ENCODE results near the gene HINFP.

Gene HINFP

DNA sequence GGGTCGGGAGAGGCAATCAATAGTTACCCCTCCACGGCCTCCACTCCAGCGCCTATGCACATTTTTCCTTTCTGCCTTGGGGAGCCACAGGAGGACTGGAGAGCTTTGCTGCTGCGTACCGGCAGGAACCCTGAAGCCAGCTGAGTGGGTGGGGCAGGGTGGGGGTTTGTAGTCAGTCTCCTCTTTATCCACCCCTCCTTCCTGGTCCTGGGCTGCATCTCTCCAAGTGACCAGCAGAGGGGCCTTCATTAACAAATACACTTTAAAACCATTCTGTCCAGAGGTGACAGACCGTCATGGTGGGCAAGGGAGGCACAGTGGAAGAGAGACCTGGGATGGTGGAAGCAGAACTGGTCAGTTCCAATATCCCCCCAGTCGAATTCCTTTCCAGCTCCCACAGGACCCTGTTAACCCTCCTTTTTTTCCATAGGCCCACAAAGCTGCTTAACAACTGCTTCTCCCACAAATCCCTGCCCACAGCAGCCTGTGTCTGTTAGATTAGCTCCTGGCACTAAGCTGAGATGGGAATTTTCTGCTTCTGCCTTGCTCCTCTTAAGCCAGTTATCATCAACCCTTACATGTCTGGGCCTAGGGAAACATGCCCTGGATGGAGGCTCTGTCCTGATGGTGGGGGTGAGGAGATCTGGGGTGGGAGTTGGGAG, 23.6 kb downstream of the HINFP start:
- peak; percentile 41 to 69 for DNase-seq (ENCODE audit: low read depth in 1 of 2, low spot score in 1 of 2)
- H3K4me3 ChIP-seq (replicated peaks; ENCODE audit: insufficient read depth, low read length), result no peak overlapping the region

DNA sequence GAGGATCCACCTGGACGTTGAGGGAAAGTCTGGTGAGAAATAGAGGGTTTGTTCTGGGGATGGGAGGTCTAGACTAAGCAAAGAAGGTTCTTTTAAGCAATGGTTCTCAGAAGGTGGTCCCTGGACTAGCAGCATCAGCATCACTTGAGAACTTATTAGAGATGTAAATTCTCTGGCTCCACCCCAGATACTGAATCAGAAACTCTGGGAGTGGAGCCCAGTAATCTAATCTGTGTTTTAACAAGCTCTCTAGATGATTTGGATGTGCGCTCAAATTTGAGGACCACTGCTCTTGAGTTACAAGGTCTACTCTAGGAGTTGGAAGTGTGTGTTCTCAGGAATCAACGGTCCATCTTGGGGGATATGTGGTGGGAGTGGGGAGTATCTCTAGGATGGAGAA, 24.2 kb downstream of the HINFP start:
- peaks cover 29% of the 10 kb centered on the region for H3K27me3 ChIP-seq (ENCODE audit: insufficient read depth, poor library complexity, severe bottlenecking)
- H3K4me3 ChIP-seq (replicated peaks; ENCODE audit: insufficient read depth, low read length), result no peak overlapping the region
- H3K27ac ChIP-seq (replicated peaks), result no peak overlapping the region
- no peak for DNase-seq (ENCODE audit: low read depth in 1 of 2, low spot score in 1 of 2)
- no peak for TF ChIP-seq POLR2AphosphoS5 (IDR thresholded peaks at IDR 0.05; ENCODE audit: low read depth)
- TF ChIP-seq, protein P1, sequence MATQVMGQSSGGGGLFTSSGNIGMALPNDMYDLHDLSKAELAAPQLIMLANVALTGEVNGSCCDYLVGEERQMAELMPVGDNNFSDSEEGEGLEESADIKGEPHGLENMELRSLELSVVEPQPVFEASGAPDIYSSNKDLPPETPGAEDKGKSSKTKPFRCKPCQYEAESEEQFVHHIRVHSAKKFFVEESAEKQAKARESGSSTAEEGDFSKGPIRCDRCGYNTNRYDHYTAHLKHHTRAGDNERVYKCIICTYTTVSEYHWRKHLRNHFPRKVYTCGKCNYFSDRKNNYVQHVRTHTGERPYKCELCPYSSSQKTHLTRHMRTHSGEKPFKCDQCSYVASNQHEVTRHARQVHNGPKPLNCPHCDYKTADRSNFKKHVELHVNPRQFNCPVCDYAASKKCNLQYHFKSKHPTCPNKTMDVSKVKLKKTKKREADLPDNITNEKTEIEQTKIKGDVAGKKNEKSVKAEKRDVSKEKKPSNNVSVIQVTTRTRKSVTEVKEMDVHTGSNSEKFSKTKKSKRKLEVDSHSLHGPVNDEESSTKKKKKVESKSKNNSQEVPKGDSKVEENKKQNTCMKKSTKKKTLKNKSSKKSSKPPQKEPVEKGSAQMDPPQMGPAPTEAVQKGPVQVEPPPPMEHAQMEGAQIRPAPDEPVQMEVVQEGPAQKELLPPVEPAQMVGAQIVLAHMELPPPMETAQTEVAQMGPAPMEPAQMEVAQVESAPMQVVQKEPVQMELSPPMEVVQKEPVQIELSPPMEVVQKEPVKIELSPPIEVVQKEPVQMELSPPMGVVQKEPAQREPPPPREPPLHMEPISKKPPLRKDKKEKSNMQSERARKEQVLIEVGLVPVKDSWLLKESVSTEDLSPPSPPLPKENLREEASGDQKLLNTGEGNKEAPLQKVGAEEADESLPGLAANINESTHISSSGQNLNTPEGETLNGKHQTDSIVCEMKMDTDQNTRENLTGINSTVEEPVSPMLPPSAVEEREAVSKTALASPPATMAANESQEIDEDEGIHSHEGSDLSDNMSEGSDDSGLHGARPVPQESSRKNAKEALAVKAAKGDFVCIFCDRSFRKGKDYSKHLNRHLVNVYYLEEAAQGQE (IDR thresholded peaks at IDR 0.05; ENCODE audit: insufficient replicate concordance, low read depth), result no peak
- TF ChIP-seq SPI1 (IDR thresholded peaks at IDR 0.05; ENCODE audit: borderline replicate concordance, low read depth), result no peak
- TF ChIP-seq GABPA (IDR thresholded peaks at IDR 0.05; ENCODE audit: low read depth), result no peak
- TF ChIP-seq, protein P2, sequence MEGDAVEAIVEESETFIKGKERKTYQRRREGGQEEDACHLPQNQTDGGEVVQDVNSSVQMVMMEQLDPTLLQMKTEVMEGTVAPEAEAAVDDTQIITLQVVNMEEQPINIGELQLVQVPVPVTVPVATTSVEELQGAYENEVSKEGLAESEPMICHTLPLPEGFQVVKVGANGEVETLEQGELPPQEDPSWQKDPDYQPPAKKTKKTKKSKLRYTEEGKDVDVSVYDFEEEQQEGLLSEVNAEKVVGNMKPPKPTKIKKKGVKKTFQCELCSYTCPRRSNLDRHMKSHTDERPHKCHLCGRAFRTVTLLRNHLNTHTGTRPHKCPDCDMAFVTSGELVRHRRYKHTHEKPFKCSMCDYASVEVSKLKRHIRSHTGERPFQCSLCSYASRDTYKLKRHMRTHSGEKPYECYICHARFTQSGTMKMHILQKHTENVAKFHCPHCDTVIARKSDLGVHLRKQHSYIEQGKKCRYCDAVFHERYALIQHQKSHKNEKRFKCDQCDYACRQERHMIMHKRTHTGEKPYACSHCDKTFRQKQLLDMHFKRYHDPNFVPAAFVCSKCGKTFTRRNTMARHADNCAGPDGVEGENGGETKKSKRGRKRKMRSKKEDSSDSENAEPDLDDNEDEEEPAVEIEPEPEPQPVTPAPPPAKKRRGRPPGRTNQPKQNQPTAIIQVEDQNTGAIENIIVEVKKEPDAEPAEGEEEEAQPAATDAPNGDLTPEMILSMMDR (IDR thresholded peaks at IDR 0.05; ENCODE audit: insufficient read depth, low read length), result no peak

More for the DNA sequence above, 23.6 kb downstream of the HINFP start:
- H3K27me3 ChIP-seq (ENCODE audit: insufficient read depth, poor library complexity, severe bottlenecking), result peaks cover 23% of the 10 kb centered on the region
- H3K27ac ChIP-seq (replicated peaks), result no peak overlapping the region
- TF ChIP-seq POLR2AphosphoS5 (IDR thresholded peaks at IDR 0.05; ENCODE audit: low read depth) (no peak), SPI1 (IDR thresholded peaks at IDR 0.05; ENCODE audit: borderline replicate concordance, low read depth) (no peak), GABPA (IDR thresholded peaks at IDR 0.05; ENCODE audit: low read depth) (no peak)
- TF ChIP-seq, protein P1 (IDR thresholded peaks at IDR 0.05; ENCODE audit: insufficient replicate concordance, low read depth), result no peak
- TF ChIP-seq, protein P2 (IDR thresholded peaks at IDR 0.05; ENCODE audit: insufficient read depth, low read length), result peak; percentile 41

DNA sequence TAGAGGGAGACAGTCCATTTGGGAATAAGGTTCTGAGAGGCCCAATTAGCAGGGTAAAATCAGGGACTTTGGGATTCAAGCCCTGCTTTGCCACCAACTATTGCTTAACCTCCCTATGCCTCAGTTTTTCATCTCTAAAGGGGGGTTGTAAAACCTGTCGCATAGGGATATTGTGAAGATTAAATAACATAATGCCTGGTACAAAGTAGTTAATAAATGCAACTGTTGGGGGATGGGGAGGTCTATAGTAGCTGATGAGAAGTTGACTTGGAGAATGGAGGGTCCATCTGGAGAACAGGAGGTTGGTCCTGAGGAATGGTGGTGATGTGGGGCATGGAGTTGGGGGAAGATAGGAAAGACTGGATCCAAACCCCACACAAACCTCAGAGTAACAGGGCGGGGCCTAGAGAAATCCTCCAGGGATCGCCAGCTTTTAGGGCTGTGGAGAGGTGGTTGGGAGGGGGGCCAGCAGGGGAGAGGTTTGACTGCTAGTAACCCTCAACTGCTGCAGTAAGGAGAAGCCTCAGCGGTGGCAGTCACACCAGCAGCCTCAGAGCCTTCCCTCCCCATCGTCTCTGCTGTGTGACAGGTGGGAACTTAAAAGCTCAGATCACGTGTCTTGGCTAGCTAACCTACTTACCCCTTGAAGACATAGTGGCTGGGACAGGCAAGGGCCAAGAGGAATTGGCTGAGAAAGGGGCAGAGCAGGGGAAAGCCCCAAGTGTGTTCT, 26.4 kb downstream of the HINFP start:
- Histone ChIP-seq H3K27ac (replicated peaks) (no peak overlapping the region), H3K27me3 (ENCODE audit: insufficient read depth, poor library complexity, severe bottlenecking) (peaks cover 36% of the 10 kb centered on the region), H3K4me3 (replicated peaks; ENCODE audit: insufficient read depth, low read length) (no peak overlapping the region)
- no peak for DNase-seq (ENCODE audit: low read depth in 1 of 2, low spot score in 1 of 2)
- TF ChIP-seq POLR2AphosphoS5 (IDR thresholded peaks at IDR 0.05; ENCODE audit: low read depth) (no peak), GABPA (IDR thresholded peaks at IDR 0.05; ENCODE audit: low read depth) (no peak), SPI1 (IDR thresholded peaks at IDR 0.05; ENCODE audit: borderline replicate concordance, low read depth) (no peak)
- TF ChIP-seq, protein P2 (IDR thresholded peaks at IDR 0.05; ENCODE audit: insufficient read depth, low read length), result no peak
- TF ChIP-seq, protein P1 (IDR thresholded peaks at IDR 0.05; ENCODE audit: insufficient replicate concordance, low read depth), result no peak

Data from HL-60 (cell line).